HepG2 (cell line): ENCODE data around the gene ZNF813. TPM values are rescaled to one million over a fixed set of nuclear protein-coding genes. Genes with fewer than 3 reads are reported as not detected.
A peak's percentile ranks its signal among the peaks of the same experiment; 100 is the strongest.
"Not testable (repeated sequence)": the region's sequence is repeated elsewhere in the genome, so short reads cannot be mapped to it uniquely, and the experiment has no call there.

Source experiments
- ATAC-seq: fragments of 200-7000 bp; cut with Tn5 transposase; 3 replicates; pipeline ENCODE4 v1.9.1; 2020; ENCODE audit warnings: mild to moderate bottlenecking, moderate library complexity
- BruUV-seq: library from RNA; stranded (reverse); fragments of 400-500 nt; replicated peaks from 2 replicates; lab custom pipeline; 2021; lab: Mats Ljungman, UMichigan
- CTCF ChIA-PET: fragments of 300-600 bp; formaldehyde crosslinking; extraction: SDS; loops from one replicate; lab custom pipeline; 2021; ENCODE audit warnings: low total read pairs, inconsistent platforms, low intra/inter-chr PET ratio; lab: Yijun Ruan, JAX
- POLR2A ChIA-PET: fragments of 350-600 bp; sonication (Branson Sonifier 250); formaldehyde crosslinking; loops from one replicate; lab custom pipeline; 2020; ENCODE audit warnings: antibody characterized with exemption, inconsistent platforms; lab: Yijun Ruan, JAX
- DNase-seq: peaks from one replicate; pipeline ENCODE4 v3.0.0-alpha.2; 2015; ENCODE audit warnings: low spot score
- FAIRE-seq: peaks from 3 replicates; lab custom pipeline; 2011; peaks lifted over from hg19 to GRCh38; lab: Jason Lieb, UNC
- H2AFZ ChIP-seq: one replicate; pipeline ENCODE4 v1.6.1; 2011; ENCODE audit warnings: low read length, inconsistent platforms
- H3K27ac ChIP-seq: fragments of 300-600 bp; 3 replicates; pipeline ENCODE4 v1.8.0; 2011; ENCODE audit warnings: mixed run types, mild to moderate bottlenecking, mixed read lengths, low read length, inconsistent platforms; ENCODE audit not compliant: insufficient read depth; ENCODE audit errors: extremely low read length
- H3K27me3 ChIP-seq, 2 experiments: fragments of 200-600 bp in 1 of 2; 2 replicates in 1 of 2; 3 replicates in 1 of 2; pipeline versions ENCODE4 v1.6.0 to v1.8.0; 2011; ENCODE audit warnings: low read length in 2 of 2, mild to moderate bottlenecking in 2 of 2, moderate library complexity in 2 of 2, inconsistent platforms in 1 of 2; ENCODE audit not compliant: insufficient read depth in 2 of 2, control insufficient read depth in 1 of 2
- H3K36me3 ChIP-seq, 2 experiments: fragments of 200-600 bp in 1 of 2; replicated peaks in 1 of 2; 2 replicates in 1 of 2; 3 replicates in 1 of 2; pipeline versions ENCODE4 v1.5.1 to v1.8.0; 2011; ENCODE audit warnings: low read length in 2 of 2, inconsistent platforms in 1 of 2; ENCODE audit not compliant: insufficient read depth in 2 of 2, control insufficient read depth in 1 of 2
- H3K4me1 ChIP-seq: 2 replicates; pipeline ENCODE4 v1.5.1; 2012; ENCODE audit warnings: low read length, inconsistent platforms; ENCODE audit not compliant: insufficient read depth
- H3K4me2 ChIP-seq: 2 replicates; pipeline ENCODE4 v1.6.0; 2011; ENCODE audit warnings: low read depth, low read length, inconsistent platforms
- H3K4me3 ChIP-seq, 3 experiments: fragments of 200-600 bp in 1 of 3; sonication (generic), shearing (Covaris generic) in 1 of 3; replicated peaks in 1 of 3; 2 replicates each; pipeline ENCODE4 v1.5.1; 2011 to 2016; ENCODE audit warnings: low read length in 3 of 3, inconsistent platforms in 2 of 3, low read depth in 2 of 3, mild to moderate bottlenecking in 2 of 3, control low read depth in 1 of 3, mixed read lengths in 1 of 3; ENCODE audit not compliant: insufficient read depth in 1 of 3
- H3K79me2 ChIP-seq: one replicate; pipeline ENCODE4 v1.6.1; 2011; ENCODE audit warnings: low read length, inconsistent platforms; ENCODE audit not compliant: insufficient read depth
- H3K9ac ChIP-seq: 2 replicates; pipeline ENCODE4 v1.6.0; 2011; ENCODE audit warnings: mild to moderate bottlenecking, low read depth, low read length, inconsistent platforms; ENCODE audit not compliant: insufficient read depth
- H3K9me3 ChIP-seq: 2 replicates; pipeline ENCODE4 v1.5.1; 2012; ENCODE audit warnings: mild to moderate bottlenecking, low read length
- H4K20me1 ChIP-seq: 2 replicates; pipeline ENCODE4 v1.6.0; 2011; ENCODE audit warnings: inconsistent platforms, mild to moderate bottlenecking, low read length, moderate library complexity; ENCODE audit not compliant: insufficient read depth
- CTCF ChIP-seq: sonication (generic); formaldehyde crosslinking; IDR thresholded peaks from 2 replicates; pipeline ENCODE4 v1.5.0; 2020; ENCODE audit warnings: mild to moderate bottlenecking, missing genetic modification reagents, moderate library complexity
- FOSL2 ChIP-seq: sonication (generic); formaldehyde crosslinking; IDR thresholded peaks from 2 replicates; pipeline ENCODE4 v1.4.0; 2020; ENCODE audit warnings: missing genetic modification reagents
- STAG1 ChIP-seq: sonication (generic); formaldehyde crosslinking; IDR thresholded peaks from 2 replicates; pipeline ENCODE4 v1.4.0; 2020; ENCODE audit warnings: missing genetic modification reagents
- WGBS: methylation state at CpG from one replicate; pipeline ENCODE4 v1.1.6; 2017; ENCODE audit warnings: low lambda C conversion rate; 5-methylcytosine and 5-hydroxymethylcytosine counted together
- in situ Hi-C: cut with HindIII; loops from 2 replicates; pipeline ENCODE4 v1.10.0; 2017; ENCODE audit warnings: low pct_unique_long_range_greater_than_20kb; ENCODE audit not compliant: extremely low pct_ligation_motif_present
- intact Hi-C: fragments of 100-400 bp; cut with micrococcal nuclease; formaldehyde crosslinking; loops from one replicate; pipeline ENCODE4 v1.10.0; 2022; ENCODE audit not compliant: unreplicated experiment
- polyA plus RNA-seq, 8 experiments: library from polyadenylated mRNA; depleted of rRNA in 3 of 8; stranded (reverse) in 7 of 8; unstranded in 1 of 8; fragments of >200 nt; fragmentation: Illumina TruSeq in 4 of 8; extraction: Trizol in 4 of 8; gene quantifications; 2 replicates each; pipeline versions ENCODE4 v1.2.1 to v1.2.3, GENCODE V29; 2011 to 2016; ENCODE audit warnings: low read depth in 4 of 8, missing spikeins in 1 of 8, mixed read lengths in 1 of 8; ENCODE audit not compliant: insufficient read depth in 1 of 8
- total RNA-seq, 5 experiments: library from RNA; depleted of rRNA; stranded (reverse); fragments of >200 nt; fragmentation: Illumina TruSeq; extraction: Trizol; gene quantifications; 2 replicates each; pipeline ENCODE4 v1.2.3, GENCODE V29; 2016; ENCODE audit warnings: low read depth in 1 of 5

ZNF813 gene
- total and polyA plus RNA-seq, 2 of the 13 experiments (the other 11 are each of a cell fraction or from before 2014, with no cell fraction given), result 2.1 to 8.9 TPM

GRCh38 chr19:53474832-53475231 is 7.3 kb downstream of the ZNF813 start:
- ATAC-seq, H2AFZ ChIP-seq, H3K9me3 ChIP-seq, in situ Hi-C loops, BruUV-seq, H3K4me2 ChIP-seq, FAIRE-seq, CTCF ChIA-PET, H3K27ac ChIP-seq, H3K4me3 ChIP-seq, intact Hi-C loops, DNase-seq, H4K20me1 ChIP-seq, POLR2A ChIA-PET, H3K9ac ChIP-seq, H3K27me3 ChIP-seq: not testable (repeated sequence)
- peaks cover 17% of the 10 kb centered on the region; the same call in 1 of the 2 replicates for H3K4me1 ChIP-seq
- 0 out of 2 replicates have a peak, but pooled peaks have one; percentile 24 for TF ChIP-seq CTCF (CRISPR knock-in tag)
- peak; percentile 43 for TF ChIP-seq STAG1 (CRISPR knock-in tag)
- 94% methylated on average over 1 of the region's 1 CpG for WGBS
- peaks cover 4 to 19% of the 10 kb centered on the region in 2 experiments; a peak in 4 of 5 replicates for H3K36me3 ChIP-seq
- H3K79me2 ChIP-seq, result peaks cover 14% of the 10 kb centered on the region

GRCh38 chr19:53475470-53475869 is 7.9 kb downstream of the ZNF813 start:
- peaks cover 10% of the 10 kb centered on the region for H3K79me2 ChIP-seq
- intact Hi-C loops, result not testable (repeated sequence)

GRCh38 chr19:53483751-53484150 is 16.2 kb downstream of the ZNF813 start:
- FAIRE-seq, H3K4me3 ChIP-seq, CTCF ChIA-PET: not testable (repeated sequence)

More at GRCh38 chr19:53475470-53475869, 7.9 kb downstream of the ZNF813 start:
- H3K9ac ChIP-seq, H3K9me3 ChIP-seq, in situ Hi-C loops, H4K20me1 ChIP-seq: not testable (repeated sequence)
- 0 out of 2 replicates have a peak, but pooled peaks have one; percentile 27 for TF ChIP-seq FOSL2 (CRISPR knock-in tag)
- TF ChIP-seq, all 625 proteins: peak for 1; not testable (repeated sequence) for 624
- H3K27ac ChIP-seq, POLR2A ChIA-PET, FAIRE-seq, H3K4me3 ChIP-seq, BruUV-seq, CTCF ChIA-PET, H3K27me3 ChIP-seq, DNase-seq, ATAC-seq, H2AFZ ChIP-seq, H3K4me2 ChIP-seq: not testable (repeated sequence)
- 87% methylated on average over 6 of the region's 6 CpGs for WGBS
- Histone ChIP-seq H3K36me3 (peaks cover 6 to 26% of the 10 kb centered on the region in 2 experiments; a peak in 4 of 5 replicates), H3K4me1 (peaks cover 11% of the 10 kb centered on the region; the same call in 1 of the 2 replicates)

More at GRCh38 chr19:53483751-53484150, 16.2 kb downstream of the ZNF813 start:
- in situ Hi-C loops, ATAC-seq, H3K79me2 ChIP-seq, H3K27ac ChIP-seq, H4K20me1 ChIP-seq, H3K4me2 ChIP-seq, H2AFZ ChIP-seq, H3K27me3 ChIP-seq, intact Hi-C loops, BruUV-seq, DNase-seq, H3K9ac ChIP-seq, H3K9me3 ChIP-seq, POLR2A ChIA-PET: not testable (repeated sequence)
- peaks cover 10% of the 10 kb centered on the region for H3K4me1 ChIP-seq
- WGBS, result 100% methylated on average over 2 of the region's 2 CpGs
- H3K36me3 ChIP-seq, result peaks cover 4 to 34% of the 10 kb centered on the region in 2 experiments; a peak in 4 of 5 replicates
